Adrenal gland (tissue), 5 donors: ENCODE measurements around the gene MILR1.

Experiments
- POLR2A ChIP-seq, 2 donors: fragments of 450-650 bp; IDR thresholded peaks; one replicate each; pipeline ENCODE4 v1.6.1; 2017; ENCODE audit warnings: antibody characterized with exemption in 2 of 2, mild to moderate bottlenecking in 2 of 2, moderate library complexity in 1 of 2
- TF ChIP-seq, protein P1 (sequence below), 6 experiments: fragments of 450-650 bp in 4 of 6; fragments of 200-600 bp in 2 of 6; sonication (generic) in 1 of 6; IDR thresholded peaks; 1 replicate in 5 of 6; 2 replicates in 1 of 6; pipeline versions ENCODE4 v1.5.1 to v1.8.0; 2016 to 2021; ENCODE audit warnings: antibody characterized with exemption in 6 of 6, mild to moderate bottlenecking in 2 of 6, moderate library complexity in 1 of 6
- donor health status: DM: no; HTN: no; CAD: no.

DNA sequence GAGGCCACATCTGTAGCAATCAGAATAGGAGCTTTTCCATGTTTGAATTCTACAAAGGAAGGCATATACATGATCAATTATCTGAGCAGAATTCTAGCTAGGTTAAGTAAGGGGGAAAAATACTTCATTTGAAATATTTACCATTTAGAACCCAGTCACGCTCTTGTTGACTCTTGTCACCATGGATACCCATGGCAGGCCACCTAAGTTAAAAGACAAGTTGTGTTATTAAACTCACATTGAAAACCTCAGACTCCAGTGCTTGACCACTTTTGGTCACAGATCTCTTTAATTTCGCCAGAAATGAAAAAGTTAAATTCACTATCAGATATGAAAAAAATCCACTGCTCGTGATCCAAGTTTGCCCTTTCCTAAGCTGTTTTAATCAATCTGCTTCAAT is 53.1 kb downstream of the MILR1 start:
- TF ChIP-seq, protein P1, sequence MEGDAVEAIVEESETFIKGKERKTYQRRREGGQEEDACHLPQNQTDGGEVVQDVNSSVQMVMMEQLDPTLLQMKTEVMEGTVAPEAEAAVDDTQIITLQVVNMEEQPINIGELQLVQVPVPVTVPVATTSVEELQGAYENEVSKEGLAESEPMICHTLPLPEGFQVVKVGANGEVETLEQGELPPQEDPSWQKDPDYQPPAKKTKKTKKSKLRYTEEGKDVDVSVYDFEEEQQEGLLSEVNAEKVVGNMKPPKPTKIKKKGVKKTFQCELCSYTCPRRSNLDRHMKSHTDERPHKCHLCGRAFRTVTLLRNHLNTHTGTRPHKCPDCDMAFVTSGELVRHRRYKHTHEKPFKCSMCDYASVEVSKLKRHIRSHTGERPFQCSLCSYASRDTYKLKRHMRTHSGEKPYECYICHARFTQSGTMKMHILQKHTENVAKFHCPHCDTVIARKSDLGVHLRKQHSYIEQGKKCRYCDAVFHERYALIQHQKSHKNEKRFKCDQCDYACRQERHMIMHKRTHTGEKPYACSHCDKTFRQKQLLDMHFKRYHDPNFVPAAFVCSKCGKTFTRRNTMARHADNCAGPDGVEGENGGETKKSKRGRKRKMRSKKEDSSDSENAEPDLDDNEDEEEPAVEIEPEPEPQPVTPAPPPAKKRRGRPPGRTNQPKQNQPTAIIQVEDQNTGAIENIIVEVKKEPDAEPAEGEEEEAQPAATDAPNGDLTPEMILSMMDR (IDR thresholded peaks at IDR 0.05): no peak
- TF ChIP-seq POLR2A (IDR thresholded peaks at IDR 0.05): no peak
